NCI-H345 (cell line): Measurements from ENCODE around the gene MATN4.
A peak's percentile ranks its signal among the peaks of the same experiment; 100 is the strongest.

ENCODE experiments used
- DNase-seq: peaks from one replicate; lab custom pipeline; 2025; lab: John Stamatoyannopoulos, UW

Gene MATN4

DNA sequence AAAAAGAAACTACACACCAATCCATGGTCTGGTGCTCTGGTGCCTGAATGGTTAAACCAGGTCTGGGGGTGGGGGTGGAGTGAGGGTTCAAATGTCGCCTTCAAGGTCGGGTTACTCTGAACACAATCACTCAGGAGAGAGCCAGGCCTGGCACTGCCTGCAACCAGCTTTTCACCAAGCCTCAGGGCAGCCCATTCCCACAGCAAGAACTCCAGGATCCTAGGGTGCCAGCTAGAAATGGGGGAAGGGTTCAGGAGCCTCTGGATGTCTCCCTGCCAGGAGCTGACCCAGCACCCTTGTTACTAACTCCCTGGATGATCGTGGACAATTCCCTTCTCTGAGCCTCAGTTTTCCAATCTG lies 33.5 kb upstream of the MATN4 start:
- DNase-seq = no peak

DNA sequence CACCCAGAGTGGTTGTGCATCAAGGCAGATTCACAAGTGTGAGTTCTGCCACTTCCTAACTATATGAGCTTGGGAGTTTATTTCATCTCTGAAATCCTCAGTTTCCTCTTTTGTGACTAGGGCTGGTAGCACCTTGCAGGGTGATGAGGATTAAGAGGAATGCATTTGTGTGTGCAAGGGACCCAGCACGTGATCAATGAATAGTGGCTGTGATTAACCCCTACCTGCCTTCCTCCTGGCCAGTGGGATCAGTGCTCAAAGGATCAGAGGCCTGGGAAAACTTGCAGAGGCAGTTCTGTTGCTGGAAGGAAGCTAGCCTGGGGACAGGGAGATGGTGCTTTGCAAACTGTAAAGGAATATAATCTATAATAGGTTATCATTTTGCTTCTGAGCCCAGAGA lies 32.9 kb upstream of the MATN4 start:
- no peak for DNase-seq

DNA sequence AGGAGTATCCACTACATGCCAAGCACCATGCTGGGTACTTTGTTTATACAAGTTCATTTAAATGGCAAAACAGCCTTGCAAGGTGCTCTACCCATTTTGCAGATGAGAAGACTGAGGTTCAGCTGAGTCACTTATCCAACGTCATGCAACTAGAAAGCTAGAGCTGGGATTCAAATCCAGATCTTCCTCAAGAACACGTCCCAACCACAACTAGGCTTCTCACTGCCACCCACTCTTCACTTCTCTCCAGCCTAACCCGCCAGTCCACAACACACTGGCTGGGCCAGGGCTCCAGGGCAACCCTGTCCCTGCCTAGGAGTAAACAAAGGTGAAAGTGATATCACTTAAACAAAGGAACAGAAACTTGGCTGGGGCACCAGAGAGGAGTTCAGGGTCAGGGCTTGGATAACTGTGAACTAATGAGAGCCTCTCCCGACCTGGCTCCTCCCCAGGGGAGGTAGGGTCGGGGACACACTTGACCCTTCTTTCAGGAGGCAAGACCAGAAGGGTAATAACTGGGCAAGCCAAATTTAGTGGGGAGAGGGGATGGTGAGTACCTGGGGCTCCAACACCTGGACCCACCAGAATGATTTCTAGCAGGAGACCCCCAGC lies 32.2 kb upstream of the MATN4 start:
- no peak for DNase-seq

- DNase-seq = no peak
These were observed 31.7 kb upstream of the MATN4 start for GRCh38 chr20:45339799-45340198.

DNA sequence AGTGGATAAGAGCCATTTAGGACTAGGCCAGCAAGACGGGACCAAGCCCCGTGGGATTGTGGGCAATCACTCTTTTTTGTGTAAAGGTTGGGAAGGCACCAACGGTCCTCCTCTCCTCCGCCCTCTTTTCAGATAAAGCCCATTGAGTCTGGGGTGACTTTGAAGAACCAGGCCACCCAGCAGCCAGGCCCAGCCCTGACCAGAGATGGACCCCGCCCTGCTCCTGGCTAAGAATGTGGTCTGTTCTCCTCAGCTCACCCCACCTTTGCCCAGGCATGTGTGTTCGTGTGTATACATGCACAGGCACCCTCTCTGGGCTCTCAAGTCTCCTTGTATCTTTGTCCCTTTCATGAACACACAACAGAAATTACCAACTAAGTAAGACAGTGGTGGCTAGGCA lies 31.0 kb upstream of the MATN4 start:
- DNase-seq = no peak

DNA sequence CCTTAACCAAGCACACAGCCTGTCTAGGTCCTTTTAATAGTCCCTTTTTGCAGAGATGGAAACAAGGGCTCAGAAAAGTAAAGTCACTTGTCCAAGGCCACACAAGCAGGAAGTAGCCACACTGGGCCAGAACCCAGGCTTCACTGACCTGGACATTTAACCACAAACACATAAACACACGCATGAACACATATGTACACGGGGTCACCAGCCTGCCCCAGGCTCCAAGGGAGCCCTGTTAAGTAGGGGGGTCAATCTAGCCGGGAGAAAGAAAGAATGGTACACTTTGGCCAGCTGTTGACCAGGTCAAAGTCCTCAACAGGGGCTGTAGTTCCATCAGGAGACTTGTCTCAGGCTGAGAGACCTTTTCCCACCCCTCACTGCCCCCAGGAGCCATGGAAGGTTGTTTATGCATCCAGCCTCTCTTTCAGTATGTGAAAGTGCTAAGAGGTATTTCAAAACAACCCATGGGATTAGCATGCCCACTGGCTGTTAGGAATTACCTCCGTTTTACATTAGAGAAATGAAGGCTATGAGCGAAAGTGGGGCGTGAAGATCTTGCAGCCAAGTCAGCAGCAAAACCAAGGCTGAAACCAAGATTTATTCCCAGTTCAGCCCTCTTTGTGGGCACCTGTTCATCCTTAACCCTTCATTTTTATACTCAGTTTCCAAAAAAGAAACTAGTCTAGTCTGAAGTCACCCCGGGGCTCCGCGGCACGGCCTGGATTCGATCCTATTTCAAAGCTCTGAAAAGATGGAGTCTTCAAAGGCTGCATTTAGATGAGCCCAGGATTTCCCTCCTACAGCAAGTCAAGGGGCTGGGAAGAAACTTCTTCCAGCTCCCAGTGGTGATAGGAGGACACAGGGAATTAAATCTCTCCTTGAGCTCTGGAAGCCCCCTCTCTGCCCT lies 30.3 kb upstream of the MATN4 start:
- no peak for DNase-seq

DNA sequence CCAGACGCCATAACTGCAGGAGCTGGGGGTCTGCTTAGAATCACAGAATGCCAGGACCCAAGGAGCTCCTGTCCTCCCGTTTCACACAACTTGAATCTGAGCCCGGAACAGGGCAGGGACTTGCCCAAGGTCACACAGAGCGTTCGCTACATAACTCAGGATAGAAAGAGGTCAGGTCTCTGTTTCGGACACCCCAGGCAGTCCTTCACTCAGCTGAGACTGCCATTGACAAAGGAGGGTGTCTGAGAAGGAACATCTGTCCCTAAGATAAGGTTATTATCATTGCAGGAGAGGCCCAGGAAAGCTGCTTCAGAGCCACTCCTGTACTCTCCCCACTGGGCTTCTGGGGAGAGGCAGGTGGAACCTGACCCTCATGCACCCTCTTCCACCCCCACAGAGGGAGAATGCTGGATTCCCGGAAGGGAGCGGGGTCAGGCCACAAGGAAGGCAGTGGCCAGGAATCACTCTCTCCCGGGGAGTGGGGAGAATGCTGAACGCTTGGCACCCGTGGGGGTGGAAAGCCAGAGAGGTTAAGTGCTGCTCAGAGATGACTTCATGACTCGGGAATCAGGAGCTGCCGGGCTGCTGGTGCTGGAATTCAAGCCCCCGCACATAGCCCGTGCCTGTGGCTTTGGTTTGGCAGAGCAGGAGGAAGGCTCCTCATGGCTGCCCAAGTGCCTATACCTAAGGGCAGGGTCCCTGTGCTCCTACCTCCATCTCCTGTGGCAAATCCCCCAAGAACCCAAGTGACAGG lies 29.4 kb upstream of the MATN4 start:
- no peak for DNase-seq

DNA sequence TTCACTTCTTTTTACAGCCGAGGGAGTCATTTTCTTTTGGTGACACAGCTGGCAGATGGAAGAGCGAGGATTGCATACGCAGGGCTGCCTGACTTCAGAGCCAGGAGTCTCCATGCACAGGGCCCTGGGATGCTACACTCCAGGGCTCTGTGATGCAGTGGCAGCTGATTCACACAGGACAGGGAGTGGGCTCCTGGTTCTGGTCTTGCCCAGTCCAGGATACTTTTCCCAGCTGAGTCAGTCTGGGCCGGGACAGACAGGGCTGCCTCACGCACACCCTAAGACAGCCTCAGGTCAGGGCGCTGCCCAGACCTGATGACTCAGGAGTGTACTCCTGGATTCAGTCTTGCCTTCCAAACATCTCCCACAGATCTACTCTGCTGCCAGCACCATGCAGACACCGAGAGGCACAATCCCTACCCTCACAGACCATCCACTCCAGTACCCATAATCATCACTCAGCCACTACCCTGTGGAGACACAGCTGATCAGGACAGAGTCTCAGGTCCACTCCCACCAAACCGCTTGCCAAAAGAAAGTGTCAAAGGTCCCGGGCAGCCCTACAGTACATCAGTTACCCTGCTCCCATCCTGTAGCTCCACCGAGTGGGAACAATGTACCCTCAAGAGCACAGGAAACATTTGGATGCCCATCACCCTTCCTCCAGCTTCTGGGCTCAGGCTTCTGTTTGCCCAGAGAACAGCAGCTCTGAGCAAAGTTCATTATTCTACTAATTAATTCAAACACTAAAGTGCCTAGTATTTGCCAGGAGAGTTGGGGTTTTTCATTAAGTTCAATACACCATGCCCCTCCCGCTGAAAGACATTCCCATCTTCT lies 28.6 kb upstream of the MATN4 start:
- no peak for DNase-seq

DNA sequence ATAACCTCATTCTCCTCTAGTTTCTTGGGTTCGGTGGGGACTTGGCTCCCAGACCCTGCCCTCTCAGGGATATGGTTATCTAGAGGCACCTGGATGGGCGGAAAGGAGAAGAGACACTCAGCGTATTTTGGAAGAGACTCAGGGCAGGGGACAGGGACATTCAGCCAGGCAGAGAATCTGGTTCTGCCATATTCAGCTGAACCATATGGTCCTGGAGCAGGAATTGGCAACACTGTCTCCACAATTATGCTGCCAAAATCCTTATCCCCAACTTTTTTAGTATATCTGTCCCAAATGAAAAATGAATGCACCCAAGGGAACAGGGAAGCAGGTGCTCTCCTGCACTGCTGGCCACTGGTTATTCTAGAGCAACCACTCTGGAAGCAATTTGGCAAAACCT lies 22.4 kb upstream of the MATN4 start:
- DNase-seq = no peak

- no peak for DNase-seq
These were observed 21.6 kb upstream of the MATN4 start for GRCh38 chr20:45329497-45330319.

DNA sequence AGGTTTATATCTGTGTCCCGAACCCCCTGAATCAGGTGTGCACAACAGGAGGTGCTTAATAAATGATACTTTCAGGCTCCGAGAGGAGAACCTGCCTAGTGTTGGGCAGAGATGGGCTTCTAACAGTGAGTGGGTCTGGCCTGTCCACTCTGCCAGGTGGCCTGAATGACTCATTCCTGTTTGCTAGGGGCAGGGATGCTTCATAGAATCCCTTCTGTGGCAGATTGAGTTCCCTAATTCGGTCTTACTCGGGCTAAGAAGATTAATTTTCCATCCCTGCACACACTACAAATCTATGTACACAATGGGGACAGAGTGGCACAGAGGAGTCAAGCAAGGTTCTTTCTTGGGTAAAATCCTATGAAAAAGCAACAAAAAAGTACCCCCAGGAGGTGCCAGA lies 20.4 kb upstream of the MATN4 start:
- no peak for DNase-seq

- DNase-seq = no peak
These were observed 17.3 kb upstream of the MATN4 start for GRCh38 chr20:45325371-45325770.

- no peak for DNase-seq
These were observed 15.6 kb upstream of the MATN4 start for GRCh38 chr20:45323731-45324130.

GRCh38 chr20:45322952-45323383 lies 14.9 kb upstream of the MATN4 start:
- peak; percentile 22 for DNase-seq

DNA sequence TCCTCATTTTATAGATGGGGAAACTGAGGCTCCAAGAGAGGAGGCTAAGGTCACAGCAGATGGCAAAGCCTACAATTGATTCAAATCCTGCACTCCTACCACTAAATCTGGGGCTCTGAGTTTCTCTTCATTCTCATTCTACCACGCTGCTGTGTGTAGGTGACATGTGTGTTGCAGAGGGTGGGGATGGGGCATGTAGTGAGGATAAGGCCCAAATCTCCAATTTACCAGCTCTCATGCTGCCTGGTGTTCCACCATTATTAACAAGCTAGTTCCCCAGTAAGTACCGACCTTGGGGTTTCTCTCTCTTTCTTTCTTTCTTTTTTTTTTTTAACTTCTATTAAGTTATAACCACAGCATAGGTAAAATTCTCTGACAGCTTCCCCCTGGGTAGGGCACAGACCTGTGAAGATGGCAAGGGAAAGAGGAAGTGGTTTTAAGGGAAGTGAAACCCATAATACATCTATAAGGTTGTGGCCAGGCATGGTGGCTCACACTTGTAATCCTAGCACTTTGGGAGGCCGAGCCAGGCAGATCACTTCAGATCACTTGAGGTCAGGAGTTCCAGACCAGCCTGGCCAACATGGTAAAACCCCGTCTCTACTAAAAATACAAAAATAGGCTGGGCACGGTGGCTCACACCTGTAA lies 13.0 kb upstream of the MATN4 start:
- no peak for DNase-seq

DNA sequence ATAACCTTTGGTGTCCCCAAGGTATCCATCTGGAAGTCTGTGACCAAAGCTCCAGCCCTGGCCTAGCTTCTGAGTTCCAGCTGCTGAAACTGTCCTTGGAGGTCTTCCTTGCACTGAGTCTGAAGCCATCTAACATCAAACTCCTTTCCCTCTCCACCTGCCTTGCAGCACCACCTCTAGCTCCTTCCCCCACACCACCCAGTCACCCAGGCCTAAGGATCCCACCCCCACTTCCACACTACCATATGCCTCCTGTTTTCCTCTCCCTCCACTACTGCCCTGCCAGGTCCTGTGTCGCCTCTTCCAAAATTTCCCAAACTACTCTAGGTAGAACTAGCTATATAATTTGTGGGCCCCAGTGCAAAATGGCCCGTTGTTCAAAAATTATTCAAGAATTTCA lies 10.8 kb upstream of the MATN4 start:
- no peak for DNase-seq

- no peak for DNase-seq
These were observed 10.4 kb upstream of the MATN4 start for GRCh38 chr20:45318386-45318939.

DNA sequence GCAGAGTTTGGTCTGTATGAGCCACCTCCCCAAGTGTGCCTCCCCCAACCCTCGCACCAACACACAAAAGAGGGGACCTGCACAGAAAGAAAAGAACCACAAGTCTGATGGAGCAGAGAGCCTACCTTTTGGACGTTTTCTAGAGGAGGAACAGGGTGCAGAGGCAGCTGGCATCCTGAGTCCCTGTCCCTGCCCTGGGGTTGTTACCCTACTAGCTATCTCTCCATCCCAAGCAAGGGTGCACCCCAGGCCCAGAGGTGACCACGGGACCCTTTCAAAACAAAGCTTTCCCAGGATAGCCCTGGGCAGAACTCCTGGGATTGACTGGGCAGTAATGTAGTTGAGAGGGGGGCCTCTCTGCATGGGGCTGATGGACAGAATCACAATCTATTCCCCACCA lies 9.7 kb upstream of the MATN4 start:
- DNase-seq = no peak

DNA sequence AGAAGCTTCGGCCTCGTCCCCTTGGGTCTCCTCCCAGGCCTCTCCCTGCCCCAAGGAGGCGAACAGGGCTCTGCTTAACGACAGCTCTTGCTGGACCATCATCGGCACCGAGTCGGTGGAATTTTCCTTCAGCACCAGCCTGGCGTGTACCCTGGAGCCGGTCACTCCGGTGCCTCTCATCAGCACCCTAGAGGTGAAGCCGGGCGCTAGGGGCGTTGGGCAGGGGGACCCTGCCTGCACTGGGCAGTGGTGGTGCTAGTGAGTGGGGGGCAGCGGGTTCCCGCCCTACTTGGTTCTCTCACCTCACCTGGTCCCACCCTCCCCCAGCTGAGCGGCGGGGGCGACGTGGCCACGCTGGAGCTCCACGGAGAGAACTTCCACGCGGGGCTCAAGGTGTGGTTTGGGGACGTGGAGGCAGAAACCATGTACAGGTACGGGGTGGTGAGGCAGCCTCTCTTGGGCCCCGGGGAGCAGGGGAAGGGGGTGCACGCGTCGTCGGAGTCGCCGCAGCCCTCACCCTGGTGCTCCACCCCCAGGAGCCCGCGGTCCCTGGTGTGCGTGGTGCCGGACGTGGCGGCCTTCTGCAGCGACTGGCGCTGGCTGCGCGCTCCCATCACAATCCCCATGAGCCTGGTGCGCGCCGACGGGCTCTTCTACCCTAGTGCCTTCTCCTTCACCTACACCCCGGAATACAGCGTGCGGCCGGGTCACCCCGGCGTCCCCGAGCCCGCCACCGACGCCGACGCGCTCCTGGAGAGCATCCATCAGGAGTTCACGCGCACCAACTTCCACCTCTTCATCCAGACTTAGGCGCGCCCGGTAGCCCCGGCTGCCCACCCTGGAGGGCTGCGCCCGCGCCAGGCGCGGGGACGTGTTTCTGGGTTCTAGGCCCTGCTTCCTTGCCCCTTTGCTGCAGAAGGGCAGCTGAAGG lies 8.3 kb upstream of the MATN4 start:
- DNase-seq = no peak
